HepG2 (cell line): ENCODE results near the gene ATRN. TPM values are rescaled to one million over a fixed set of nuclear protein-coding genes. Genes with fewer than 3 reads are reported as not detected.

Source experiments
- ATAC-seq: fragments of 200-7000 bp; cut with Tn5 transposase; 3 replicates; pipeline ENCODE4 v1.9.1; 2020; ENCODE audit warnings: mild to moderate bottlenecking, moderate library complexity
- BruUV-seq: library from RNA; stranded (reverse); fragments of 400-500 nt; replicated peaks from 2 replicates; lab custom pipeline; 2021; lab: Mats Ljungman, UMichigan
- CTCF ChIA-PET: fragments of 300-600 bp; formaldehyde crosslinking; extraction: SDS; loops from one replicate; lab custom pipeline; 2021; ENCODE audit warnings: low total read pairs, inconsistent platforms, low intra/inter-chr PET ratio; lab: Yijun Ruan, JAX
- POLR2A ChIA-PET: fragments of 350-600 bp; sonication (Branson Sonifier 250); formaldehyde crosslinking; loops from one replicate; lab custom pipeline; 2020; ENCODE audit warnings: antibody characterized with exemption, inconsistent platforms; lab: Yijun Ruan, JAX
- DNase-seq: peaks from one replicate; pipeline ENCODE4 v3.0.0-alpha.2; 2015; ENCODE audit warnings: low spot score
- FAIRE-seq: peaks from 3 replicates; lab custom pipeline; 2011; peaks lifted over from hg19 to GRCh38; lab: Jason Lieb, UNC
- H2AFZ ChIP-seq: one replicate; pipeline ENCODE4 v1.6.1; 2011; ENCODE audit warnings: low read length, inconsistent platforms
- H3K27ac ChIP-seq: fragments of 300-600 bp; 3 replicates; pipeline ENCODE4 v1.8.0; 2011; ENCODE audit warnings: mixed run types, mild to moderate bottlenecking, mixed read lengths, low read length, inconsistent platforms; ENCODE audit not compliant: insufficient read depth; ENCODE audit errors: extremely low read length
- H3K27me3 ChIP-seq, 2 experiments: fragments of 200-600 bp in 1 of 2; 2 replicates in 1 of 2; 3 replicates in 1 of 2; pipeline versions ENCODE4 v1.6.0 to v1.8.0; 2011; ENCODE audit warnings: low read length in 2 of 2, mild to moderate bottlenecking in 2 of 2, moderate library complexity in 2 of 2, inconsistent platforms in 1 of 2; ENCODE audit not compliant: insufficient read depth in 2 of 2, control insufficient read depth in 1 of 2
- H3K36me3 ChIP-seq, 2 experiments: fragments of 200-600 bp in 1 of 2; replicated peaks in 1 of 2; 2 replicates in 1 of 2; 3 replicates in 1 of 2; pipeline versions ENCODE4 v1.5.1 to v1.8.0; 2011; ENCODE audit warnings: low read length in 2 of 2, inconsistent platforms in 1 of 2; ENCODE audit not compliant: insufficient read depth in 2 of 2, control insufficient read depth in 1 of 2
- H3K4me1 ChIP-seq: 2 replicates; pipeline ENCODE4 v1.5.1; 2012; ENCODE audit warnings: low read length, inconsistent platforms; ENCODE audit not compliant: insufficient read depth
- H3K4me2 ChIP-seq: 2 replicates; pipeline ENCODE4 v1.6.0; 2011; ENCODE audit warnings: low read depth, low read length, inconsistent platforms
- H3K4me3 ChIP-seq, 3 experiments: fragments of 200-600 bp in 1 of 3; sonication (generic), shearing (Covaris generic) in 1 of 3; replicated peaks in 1 of 3; 2 replicates each; pipeline ENCODE4 v1.5.1; 2011 to 2016; ENCODE audit warnings: low read length in 3 of 3, inconsistent platforms in 2 of 3, low read depth in 2 of 3, mild to moderate bottlenecking in 2 of 3, control low read depth in 1 of 3, mixed read lengths in 1 of 3; ENCODE audit not compliant: insufficient read depth in 1 of 3
- H3K79me2 ChIP-seq: one replicate; pipeline ENCODE4 v1.6.1; 2011; ENCODE audit warnings: low read length, inconsistent platforms; ENCODE audit not compliant: insufficient read depth
- H3K9ac ChIP-seq: 2 replicates; pipeline ENCODE4 v1.6.0; 2011; ENCODE audit warnings: mild to moderate bottlenecking, low read depth, low read length, inconsistent platforms; ENCODE audit not compliant: insufficient read depth
- H3K9me3 ChIP-seq: 2 replicates; pipeline ENCODE4 v1.5.1; 2012; ENCODE audit warnings: mild to moderate bottlenecking, low read length
- H4K20me1 ChIP-seq: 2 replicates; pipeline ENCODE4 v1.6.0; 2011; ENCODE audit warnings: inconsistent platforms, mild to moderate bottlenecking, low read length, moderate library complexity; ENCODE audit not compliant: insufficient read depth
- ATF1 ChIP-seq: IDR thresholded peaks from 2 replicates; pipeline ENCODE4 v1.6.1; 2016; ENCODE audit warnings: mild to moderate bottlenecking, control low read depth
- ATRX ChIP-seq: sonication (generic); formaldehyde crosslinking; IDR thresholded peaks from 2 replicates; pipeline ENCODE4 v1.4.0; 2020; ENCODE audit warnings: missing genetic modification reagents, borderline replicate concordance
- CEBPG ChIP-seq: IDR thresholded peaks from 2 replicates; pipeline ENCODE4 v1.6.1; 2016
- DR1 ChIP-seq: sonication (generic); formaldehyde crosslinking; IDR thresholded peaks from 2 replicates; pipeline ENCODE4 v1.8.0; 2021; ENCODE audit warnings: mild to moderate bottlenecking, missing genetic modification reagents, inconsistent platforms
- E2F1 ChIP-seq: sonication (generic); formaldehyde crosslinking; IDR thresholded peaks from 2 replicates; pipeline ENCODE4 v1.5.0; 2020; ENCODE audit warnings: missing genetic modification reagents
- HNRNPLL ChIP-seq: fragments of 200-400 bp; formaldehyde crosslinking; IDR thresholded peaks from 2 replicates; pipeline ENCODE4 v1.6.1; 2017; ENCODE audit warnings: mild to moderate bottlenecking, low read depth, low read length; ENCODE audit not compliant: poor library complexity, severe bottlenecking
- HOXA7 ChIP-seq: sonication (generic); formaldehyde crosslinking; IDR thresholded peaks from 2 replicates; pipeline ENCODE4 v1.8.1; 2022; ENCODE audit warnings: mild to moderate bottlenecking, missing genetic modification reagents, moderate library complexity
- SMARCC2 ChIP-seq: fragments of 450-650 bp; IDR thresholded peaks from 2 replicates; pipeline ENCODE4 v1.6.1; 2017; ENCODE audit warnings: antibody characterized with exemption, mild to moderate bottlenecking
- TBL1XR1 ChIP-seq: fragments of 150-350 bp; IDR thresholded peaks from 2 replicates; pipeline ENCODE4 v1.6.1; 2014; ENCODE audit warnings: borderline replicate concordance, low read length; ENCODE audit not compliant: partially characterized antibody
- U2AF1 ChIP-seq: fragments of 200-400 bp; formaldehyde crosslinking; optimal IDR thresholded peaks from 2 replicates; pipeline ENCODE3; 2017; ENCODE audit warnings: mild to moderate bottlenecking, low read depth, low read length
- UBTF ChIP-seq: sonication (generic); formaldehyde crosslinking; IDR thresholded peaks from 2 replicates; pipeline ENCODE4 v1.4.0; 2020; ENCODE audit warnings: mild to moderate bottlenecking, missing genetic modification reagents
- ZFX ChIP-seq: sonication (generic); formaldehyde crosslinking; IDR thresholded peaks from 2 replicates; pipeline ENCODE4 v1.4.0; 2020; ENCODE audit warnings: mild to moderate bottlenecking, low read depth, missing genetic modification reagents, moderate library complexity
- ZNF530 ChIP-seq: sonication (generic); formaldehyde crosslinking; IDR thresholded peaks from 2 replicates; pipeline ENCODE4 v1.5.0; 2020; ENCODE audit warnings: low read depth, mild to moderate bottlenecking, missing genetic modification reagents
- ZNF570 ChIP-seq: sonication (generic); formaldehyde crosslinking; IDR thresholded peaks from 2 replicates; pipeline ENCODE4 v1.4.0; 2020; ENCODE audit warnings: mild to moderate bottlenecking, missing genetic modification reagents, borderline replicate concordance
- WGBS: methylation state at CpG from one replicate; pipeline ENCODE4 v1.1.6; 2017; ENCODE audit warnings: low lambda C conversion rate; 5-methylcytosine and 5-hydroxymethylcytosine counted together
- in situ Hi-C: cut with HindIII; loops from 2 replicates; pipeline ENCODE4 v1.10.0; 2017; ENCODE audit warnings: low pct_unique_long_range_greater_than_20kb; ENCODE audit not compliant: extremely low pct_ligation_motif_present
- intact Hi-C: fragments of 100-400 bp; cut with micrococcal nuclease; formaldehyde crosslinking; loops from one replicate; pipeline ENCODE4 v1.10.0; 2022; ENCODE audit not compliant: unreplicated experiment
- polyA plus RNA-seq, 8 experiments: library from polyadenylated mRNA; depleted of rRNA in 3 of 8; stranded (reverse) in 7 of 8; unstranded in 1 of 8; fragments of >200 nt; fragmentation: Illumina TruSeq in 4 of 8; extraction: Trizol in 4 of 8; gene quantifications; 2 replicates each; pipeline versions ENCODE4 v1.2.1 to v1.2.3, GENCODE V29; 2011 to 2016; ENCODE audit warnings: low read depth in 4 of 8, missing spikeins in 1 of 8, mixed read lengths in 1 of 8; ENCODE audit not compliant: insufficient read depth in 1 of 8
- total RNA-seq, 5 experiments: library from RNA; depleted of rRNA; stranded (reverse); fragments of >200 nt; fragmentation: Illumina TruSeq; extraction: Trizol; gene quantifications; 2 replicates each; pipeline ENCODE4 v1.2.3, GENCODE V29; 2016; ENCODE audit warnings: low read depth in 1 of 5
- TF ChIP-seq, protein P1 (sequence below): sonication (generic); formaldehyde crosslinking; conservative IDR thresholded peaks from 2 replicates; pipeline ENCODE4 v1.4.0; 2020; ENCODE audit warnings: missing genetic modification reagents
- TF ChIP-seq, protein P2 (sequence below): sonication (generic); formaldehyde crosslinking; IDR thresholded peaks from 2 replicates; pipeline ENCODE4 v1.4.0; 2020; ENCODE audit warnings: missing genetic modification reagents, borderline replicate concordance
- TF ChIP-seq, protein P3 (sequence below): IDR thresholded peaks from 2 replicates; pipeline ENCODE4 v1.6.1; 2016

ATRN gene
- total and polyA plus RNA-seq, 2 of the 13 experiments (the other 11 are each of a cell fraction or from before 2014, with no cell fraction given): 44.2 to 81.1 TPM

DNA sequence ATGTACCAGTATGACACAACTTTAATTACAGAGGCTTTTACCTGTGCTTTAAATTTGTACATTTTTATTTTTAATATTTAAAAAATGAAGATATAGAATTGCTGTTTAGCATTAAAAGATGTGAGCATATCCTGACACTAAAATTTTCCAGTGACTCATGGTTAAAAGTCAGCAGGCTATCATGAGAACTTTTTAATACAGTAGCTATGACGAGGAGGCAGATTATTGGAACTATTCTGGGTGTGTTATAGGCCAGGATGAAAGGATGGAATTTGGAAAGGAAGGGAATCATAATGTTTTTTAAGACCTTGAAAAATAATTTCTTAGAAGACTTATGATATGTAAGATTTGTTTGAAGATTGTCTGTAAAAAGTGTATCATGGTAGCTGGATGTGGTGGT lies 101.3 kb downstream of the ATRN start:
- H3K4me1 ChIP-seq: no peaks in the 10 kb centered on the region
- no peak for ATAC-seq

More for the DNA sequence above, 101.3 kb downstream of the ATRN start:
- in situ Hi-C loops: no loop called here
- ChIA-PET POLR2A (no interaction called here), CTCF (no interaction called here)
- no peak overlapping the region for H3K4me3 ChIP-seq
- no peaks in the 10 kb centered on the region for H3K9me3 ChIP-seq
- TF ChIP-seq, protein P1, sequence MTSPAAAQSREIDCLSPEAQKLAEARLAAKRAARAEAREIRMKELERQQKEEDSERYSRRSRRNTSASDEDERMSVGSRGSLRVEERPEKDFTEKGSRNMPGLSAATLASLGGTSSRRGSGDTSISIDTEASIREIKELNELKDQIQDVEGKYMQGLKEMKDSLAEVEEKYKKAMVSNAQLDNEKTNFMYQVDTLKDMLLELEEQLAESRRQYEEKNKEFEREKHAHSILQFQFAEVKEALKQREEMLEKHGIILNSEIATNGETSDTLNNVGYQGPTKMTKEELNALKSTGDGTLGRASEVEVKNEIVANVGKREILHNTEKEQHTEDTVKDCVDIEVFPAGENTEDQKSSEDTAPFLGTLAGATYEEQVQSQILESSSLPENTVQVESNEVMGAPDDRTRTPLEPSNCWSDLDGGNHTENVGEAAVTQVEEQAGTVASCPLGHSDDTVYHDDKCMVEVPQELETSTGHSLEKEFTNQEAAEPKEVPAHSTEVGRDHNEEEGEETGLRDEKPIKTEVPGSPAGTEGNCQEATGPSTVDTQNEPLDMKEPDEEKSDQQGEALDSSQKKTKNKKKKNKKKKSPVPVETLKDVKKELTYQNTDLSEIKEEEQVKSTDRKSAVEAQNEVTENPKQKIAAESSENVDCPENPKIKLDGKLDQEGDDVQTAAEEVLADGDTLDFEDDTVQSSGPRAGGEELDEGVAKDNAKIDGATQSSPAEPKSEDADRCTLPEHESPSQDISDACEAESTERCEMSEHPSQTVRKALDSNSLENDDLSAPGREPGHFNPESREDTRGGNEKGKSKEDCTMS (CRISPR knock-in tag): no peak
- no peak for TF ChIP-seq UBTF (CRISPR knock-in tag)
- no peak for TF ChIP-seq ZNF570 (CRISPR knock-in tag)
- TF ChIP-seq ZFX (CRISPR knock-in tag): no peak
- TF ChIP-seq ATF1 (CRISPR knock-in tag): no peak
- no peak for TF ChIP-seq CEBPG (CRISPR knock-in tag)
- no peak for TF ChIP-seq HOXA7
- TF ChIP-seq DR1: no peak
- TF ChIP-seq HNRNPLL: no peak
- no peak for TF ChIP-seq ATRX (CRISPR knock-in tag)
- no peak for TF ChIP-seq SMARCC2
- TF ChIP-seq E2F1 (CRISPR knock-in tag): no peak
- no peak for TF ChIP-seq U2AF1
- TF ChIP-seq, protein P2, sequence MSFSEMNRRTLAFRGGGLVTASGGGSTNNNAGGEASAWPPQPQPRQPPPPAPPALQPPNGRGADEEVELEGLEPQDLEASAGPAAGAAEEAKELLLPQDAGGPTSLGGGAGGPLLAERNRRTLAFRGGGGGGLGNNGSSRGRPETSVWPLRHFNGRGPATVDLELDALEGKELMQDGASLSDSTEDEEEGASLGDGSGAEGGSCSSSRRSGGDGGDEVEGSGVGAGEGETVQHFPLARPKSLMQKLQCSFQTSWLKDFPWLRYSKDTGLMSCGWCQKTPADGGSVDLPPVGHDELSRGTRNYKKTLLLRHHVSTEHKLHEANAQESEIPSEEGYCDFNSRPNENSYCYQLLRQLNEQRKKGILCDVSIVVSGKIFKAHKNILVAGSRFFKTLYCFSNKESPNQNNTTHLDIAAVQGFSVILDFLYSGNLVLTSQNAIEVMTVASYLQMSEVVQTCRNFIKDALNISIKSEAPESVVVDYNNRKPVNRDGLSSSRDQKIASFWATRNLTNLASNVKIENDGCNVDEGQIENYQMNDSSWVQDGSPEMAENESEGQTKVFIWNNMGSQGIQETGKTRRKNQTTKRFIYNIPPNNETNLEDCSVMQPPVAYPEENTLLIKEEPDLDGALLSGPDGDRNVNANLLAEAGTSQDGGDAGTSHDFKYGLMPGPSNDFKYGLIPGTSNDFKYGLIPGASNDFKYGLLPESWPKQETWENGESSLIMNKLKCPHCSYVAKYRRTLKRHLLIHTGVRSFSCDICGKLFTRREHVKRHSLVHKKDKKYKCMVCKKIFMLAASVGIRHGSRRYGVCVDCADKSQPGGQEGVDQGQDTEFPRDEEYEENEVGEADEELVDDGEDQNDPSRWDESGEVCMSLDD (CRISPR knock-in tag): no peak
- TF ChIP-seq, protein P3, sequence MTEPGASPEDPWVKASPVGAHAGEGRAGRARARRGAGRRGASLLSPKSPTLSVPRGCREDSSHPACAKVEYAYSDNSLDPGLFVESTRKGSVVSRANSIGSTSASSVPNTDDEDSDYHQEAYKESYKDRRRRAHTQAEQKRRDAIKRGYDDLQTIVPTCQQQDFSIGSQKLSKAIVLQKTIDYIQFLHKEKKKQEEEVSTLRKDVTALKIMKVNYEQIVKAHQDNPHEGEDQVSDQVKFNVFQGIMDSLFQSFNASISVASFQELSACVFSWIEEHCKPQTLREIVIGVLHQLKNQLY (CRISPR knock-in tag): no peak
- no peak for TF ChIP-seq ZNF530 (CRISPR knock-in tag)
- TF ChIP-seq TBL1XR1: no peak
- intact Hi-C loops: no loop called here
- DNase-seq (no peak), FAIRE-seq (no peak)
- H3K36me3 ChIP-seq: peaks cover 24 to 44% of the 10 kb centered on the region in 2 experiments
- no peaks in the 10 kb centered on the region for H4K20me1 ChIP-seq
- no TSS peak for BruUV-seq
- no peaks in the 10 kb centered on the region for H3K79me2 ChIP-seq
- H2AFZ ChIP-seq: no peak overlapping the region
- H3K27me3 ChIP-seq: no peaks in the 10 kb centered on the region
- H3K4me2 ChIP-seq: no peak overlapping the region
- 99% methylated on average over 1 of the region's 1 CpG for WGBS
- no peak overlapping the region for H3K27ac ChIP-seq
- H3K9ac ChIP-seq: no peak overlapping the region
